Body of pancreas (tissue), 4 donors: ENCODE results near the gene SBK3. TPM values are rescaled to one million over a fixed set of nuclear protein-coding genes. Genes with fewer than 3 reads are reported as not detected.
A peak's percentile ranks its signal among the peaks of the same experiment; 100 is the strongest.

ENCODE experiments used
- ATAC-seq: fragments of 150-250 bp; one replicate; pipeline ENCODE4 v1.9.1; 2016
- DNase-seq, 4 donors: peaks; one replicate each; pipeline ENCODE4 v3.0.0-alpha.2; 2019
- H3K27ac ChIP-seq, 4 donors: fragments of 200-600 bp; sonication (generic); 1 replicate in 3 of 4; 2 replicates in 1 of 4; pipeline versions ENCODE4 v1.5.1 to v1.6.1; 2016 to 2019; ENCODE audit warnings: mild to moderate bottlenecking in 1 of 4, mixed read lengths in 1 of 4, moderate library complexity in 1 of 4
- H3K27me3 ChIP-seq, 2 donors: fragments of 200-600 bp; sonication (generic); one replicate each; pipeline ENCODE4 v1.6.0; 2016; ENCODE audit warnings: mild to moderate bottlenecking in 1 of 2
- H3K36me3 ChIP-seq, 2 donors: fragments of 200-600 bp; sonication (generic); replicated peaks in 1 of 2; 2 replicates each; pipeline ENCODE4 v1.5.1; 2016; ENCODE audit warnings: low read depth in 2 of 2; ENCODE audit not compliant: insufficient read depth in 1 of 2
- H3K4me1 ChIP-seq: fragments of 200-600 bp; sonication (generic); one replicate; pipeline ENCODE4 v1.6.0; 2016
- H3K4me3 ChIP-seq, 2 donors: fragments of 200-600 bp; sonication (generic); 1 replicate in 1 of 2; 2 replicates in 1 of 2; pipeline ENCODE4 v1.5.1; 2016 to 2019
- H3K9me3 ChIP-seq, 3 donors: fragments of 200-600 bp; sonication (generic); 1 replicate in 2 of 3; 2 replicates in 1 of 3; pipeline ENCODE4 v1.5.1; 2016
- CTCF ChIP-seq, 7 experiments: fragments of 450-650 bp in 4 of 7; fragments of 200-600 bp in 3 of 7; sonication (generic) in 3 of 7; IDR thresholded peaks; one replicate each; pipeline ENCODE4 v1.5.1; 2016 to 2019; ENCODE audit warnings: antibody characterized with exemption in 7 of 7
- POLR2A ChIP-seq, 3 donors: fragments of 450-650 bp; IDR thresholded peaks; one replicate each; pipeline ENCODE4 v1.6.1; 2016; ENCODE audit warnings: antibody characterized with exemption in 3 of 3, mild to moderate bottlenecking in 2 of 3
- WGBS, 2 donors: methylation state at CpG; one replicate each; pipeline ENCODE4 v1.1.5; 2017; 5-methylcytosine and 5-hydroxymethylcytosine counted together
- intact Hi-C: fragments of 100-400 bp; cut with DNase I; formaldehyde crosslinking; loops from one replicate; pipeline ENCODE4 v1.15.1; 2023
- total RNA-seq, 2 donors: library from RNA; depleted of rRNA; stranded (reverse); fragments of >200 nt; gene quantifications; one replicate each; pipeline ENCODE4 v1.1.0, GENCODE V29; 2016

The SBK3 gene
- total RNA-seq, 2 donors from 2014 or later: not detected

- no peak for TF ChIP-seq POLR2A (IDR thresholded peaks at IDR 0.05)
- DNase-seq: no peak
- Histone ChIP-seq H3K27me3 (no peaks in the 10 kb centered on the region), H3K27ac (no peak overlapping the region), H3K36me3 (no peaks in the 10 kb centered on the region), H3K9me3 (no peaks in the 10 kb centered on the region), H3K4me1 (peaks cover 10% of the 10 kb centered on the region), H3K4me3 (no peak overlapping the region)
- intact Hi-C loops: no loop called here
- no peak for ATAC-seq
- 61 to 63% methylated on average over 10 of the region's 10 CpGs for WGBS, 2 donors
Observed at GRCh38 chr19:55508120-55508519, 37.2 kb downstream of the SBK3 start.

DNA sequence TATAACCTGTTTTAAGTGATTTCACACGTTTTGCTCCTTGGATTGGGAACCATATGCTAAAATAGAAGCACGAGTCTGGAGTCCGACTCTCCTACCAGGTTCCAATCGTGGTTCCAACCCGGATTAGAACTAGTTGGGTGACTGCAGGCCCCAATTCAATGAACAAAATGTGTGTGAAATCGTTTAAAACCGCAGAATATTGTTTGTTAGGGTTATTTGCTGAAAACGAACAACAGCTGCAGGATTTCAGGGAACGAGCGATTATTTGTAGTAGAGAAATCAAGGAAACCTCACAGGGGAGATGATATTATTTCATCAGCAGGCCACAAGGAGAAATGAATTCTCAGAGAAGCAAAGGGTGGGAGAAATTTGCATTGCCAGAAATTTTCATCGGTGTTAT lies 40.4 kb downstream of the SBK3 start:
- no peak overlapping the region for H3K4me3 ChIP-seq
- ATAC-seq: no peak
- WGBS, 2 donors: 63 to 65% methylated on average over 11 of the region's 11 CpGs
- H3K36me3 ChIP-seq: no peaks in the 10 kb centered on the region
- no peaks in the 10 kb centered on the region for H3K27me3 ChIP-seq
- no peaks in the 10 kb centered on the region for H3K9me3 ChIP-seq
- peaks cover 10% of the 10 kb centered on the region for H3K4me1 ChIP-seq
- no peak overlapping the region for H3K27ac ChIP-seq
- intact Hi-C loops: loop anchor here (5.0 kb wide), 1 partner anchor 363 kb away; no protein-coding TSS in a partner anchor
- no peak for DNase-seq
- TF ChIP-seq CTCF (IDR thresholded peaks at IDR 0.05) (no peak), POLR2A (IDR thresholded peaks at IDR 0.05) (no peak)

DNA sequence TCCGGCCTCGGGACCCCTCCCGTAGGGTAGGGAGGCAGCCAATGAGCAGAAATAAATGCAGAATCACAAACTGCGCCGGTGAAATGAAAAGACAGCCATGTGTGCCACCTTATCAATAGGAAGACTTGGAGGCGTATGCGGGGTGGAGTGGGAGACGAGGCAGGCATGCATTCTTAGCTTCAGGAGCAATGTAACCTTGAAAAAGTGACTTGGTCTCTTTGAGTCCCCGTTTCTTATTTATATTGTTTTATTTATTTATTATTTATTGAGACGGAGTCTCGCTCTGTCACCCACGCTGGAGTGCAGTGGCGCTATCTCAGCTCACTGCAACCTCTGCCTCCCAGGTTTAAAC lies 41.1 kb downstream of the SBK3 start:
- Histone ChIP-seq H3K9me3 (no peaks in the 10 kb centered on the region), H3K27me3 (no peaks in the 10 kb centered on the region), H3K4me3 (no peak overlapping the region), H3K36me3 (no peaks in the 10 kb centered on the region), H3K4me1 (peaks cover 10% of the 10 kb centered on the region), H3K27ac (peak overlapping the region in 1 of 4 donors; percentile 69)
- ATAC-seq (peak; percentile 6), DNase-seq (no peak)
- 21 to 23% methylated on average over 13 of the region's 13 CpGs for WGBS, 2 donors
- intact Hi-C loops: loop anchor here (5.0 kb wide), 1 partner anchor 362 kb away; no protein-coding TSS in a partner anchor
- TF ChIP-seq POLR2A (IDR thresholded peaks at IDR 0.05): no peak
- no peak for TF ChIP-seq CTCF (IDR thresholded peaks at IDR 0.05)

- Histone ChIP-seq H3K27ac (peak overlapping the region in 2 of 4 donors; percentile 34 to 69), H3K4me3 (no peak overlapping the region), H3K9me3 (no peaks in the 10 kb centered on the region), H3K4me1 (peaks cover 10% of the 10 kb centered on the region), H3K36me3 (no peaks in the 10 kb centered on the region), H3K27me3 (no peaks in the 10 kb centered on the region)
- TF ChIP-seq CTCF (IDR thresholded peaks at IDR 0.05): peak; percentile 92 to 98 (median 97)
- TF ChIP-seq POLR2A (IDR thresholded peaks at IDR 0.05): no peak
- DNase-seq (peak; percentile 88 to 95 (median 93)), ATAC-seq (peak; percentile 96)
- 10 to 22% methylated on average over 38 to 64 of the region's 64 CpGs for WGBS, 2 donors
- intact Hi-C loops: loop anchor here (5.0 kb wide), 1 partner anchor 361 kb away; no protein-coding TSS in a partner anchor
Observed at GRCh38 chr19:55503502-55504251, 41.7 kb downstream of the SBK3 start.

DNA sequence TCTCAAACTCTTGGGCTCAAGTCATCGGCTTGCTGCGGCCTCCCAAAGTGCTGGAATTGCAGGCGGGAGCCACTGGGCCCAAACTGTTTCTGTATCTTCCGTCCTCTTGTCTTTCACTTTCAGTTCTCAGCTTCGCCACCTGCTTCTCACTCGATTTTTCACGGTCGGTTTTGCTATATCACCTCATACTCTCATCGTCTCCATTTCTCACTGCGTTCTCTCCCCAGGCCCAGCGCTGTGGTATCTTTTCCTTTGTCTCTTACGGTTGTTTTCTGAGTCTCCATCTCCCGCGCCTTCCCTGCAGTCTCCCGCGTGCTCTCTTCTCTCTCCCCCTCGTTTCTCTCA lies 42.2 kb downstream of the SBK3 start:
- no peak overlapping the region for H3K4me3 ChIP-seq
- 73 to 91% methylated on average over 16 to 17 of the region's 17 CpGs for WGBS, 2 donors
- ATAC-seq: no peak
- intact Hi-C loops: loop anchor here (5.0 kb wide), 1 partner anchor 361 kb away; no protein-coding TSS in a partner anchor
- no peak overlapping the region for H3K27ac ChIP-seq
- H3K4me1 ChIP-seq: peaks cover 10% of the 10 kb centered on the region
- no peak for TF ChIP-seq CTCF (IDR thresholded peaks at IDR 0.05)
- TF ChIP-seq POLR2A (IDR thresholded peaks at IDR 0.05): no peak
- H3K27me3 ChIP-seq: no peaks in the 10 kb centered on the region
- DNase-seq: no peak
- H3K36me3 ChIP-seq: no peaks in the 10 kb centered on the region
- no peaks in the 10 kb centered on the region for H3K9me3 ChIP-seq
